Tibial nerve (tissue), 3 donors: ENCODE data around the gene PROX1.

Experiments
- POLR2A ChIP-seq, 2 donors: fragments of 450-650 bp; IDR thresholded peaks; one replicate each; pipeline ENCODE4 v1.6.1; 2017; ENCODE audit warnings: antibody characterized with exemption in 2 of 2, mild to moderate bottlenecking in 2 of 2, moderate library complexity in 2 of 2
- TF ChIP-seq, protein P1 (sequence below), 5 experiments: fragments of 200-600 bp in 3 of 5; fragments of 450-650 bp in 2 of 5; sonication (generic) in 3 of 5; IDR thresholded peaks; one replicate each; pipeline ENCODE4 v1.5.1; 2016 to 2019; ENCODE audit warnings: antibody characterized with exemption in 5 of 5, mild to moderate bottlenecking in 3 of 5, moderate library complexity in 2 of 5

DNA sequence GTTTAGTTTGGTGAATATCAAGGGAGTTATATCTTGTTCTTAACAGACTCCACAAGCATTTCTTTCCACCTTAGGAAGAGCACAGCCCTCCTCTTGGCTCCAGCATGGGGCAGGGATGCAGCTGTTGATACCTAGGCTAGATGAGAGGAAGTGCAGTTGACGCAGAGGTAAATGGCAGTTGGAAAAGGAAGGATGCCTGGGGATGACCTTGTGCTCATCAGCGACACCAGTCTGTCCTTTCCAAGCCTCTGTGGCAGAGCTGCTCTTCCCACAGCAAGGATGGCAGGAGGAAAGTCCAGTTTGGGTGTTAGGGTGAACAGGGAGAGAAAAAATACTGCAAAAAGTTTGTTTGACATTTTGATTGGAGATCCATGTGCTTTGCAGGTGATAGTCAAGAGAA lies 6.2 kb downstream of the PROX1 start:
- TF ChIP-seq, protein P1, sequence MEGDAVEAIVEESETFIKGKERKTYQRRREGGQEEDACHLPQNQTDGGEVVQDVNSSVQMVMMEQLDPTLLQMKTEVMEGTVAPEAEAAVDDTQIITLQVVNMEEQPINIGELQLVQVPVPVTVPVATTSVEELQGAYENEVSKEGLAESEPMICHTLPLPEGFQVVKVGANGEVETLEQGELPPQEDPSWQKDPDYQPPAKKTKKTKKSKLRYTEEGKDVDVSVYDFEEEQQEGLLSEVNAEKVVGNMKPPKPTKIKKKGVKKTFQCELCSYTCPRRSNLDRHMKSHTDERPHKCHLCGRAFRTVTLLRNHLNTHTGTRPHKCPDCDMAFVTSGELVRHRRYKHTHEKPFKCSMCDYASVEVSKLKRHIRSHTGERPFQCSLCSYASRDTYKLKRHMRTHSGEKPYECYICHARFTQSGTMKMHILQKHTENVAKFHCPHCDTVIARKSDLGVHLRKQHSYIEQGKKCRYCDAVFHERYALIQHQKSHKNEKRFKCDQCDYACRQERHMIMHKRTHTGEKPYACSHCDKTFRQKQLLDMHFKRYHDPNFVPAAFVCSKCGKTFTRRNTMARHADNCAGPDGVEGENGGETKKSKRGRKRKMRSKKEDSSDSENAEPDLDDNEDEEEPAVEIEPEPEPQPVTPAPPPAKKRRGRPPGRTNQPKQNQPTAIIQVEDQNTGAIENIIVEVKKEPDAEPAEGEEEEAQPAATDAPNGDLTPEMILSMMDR (IDR thresholded peaks at IDR 0.05): no peak
- no peak for TF ChIP-seq POLR2A (IDR thresholded peaks at IDR 0.05)
